Epithelial cell of alveolus of lung (primary cell): Measurements from ENCODE around the gene TRIOBP. TPM values are rescaled to one million over a fixed set of nuclear protein-coding genes. Genes with fewer than 3 reads are reported as not detected.

Experiments
- total RNA-seq: library from RNA; depleted of rRNA; stranded (reverse); fragments of >200 nt; gene quantifications from 2 replicates; pipeline ENCODE4 v1.2.1, GENCODE V29; 2015

Gene TRIOBP
- 56.2 and 98.1 TPM in 2 replicates for total RNA-seq

DNA sequence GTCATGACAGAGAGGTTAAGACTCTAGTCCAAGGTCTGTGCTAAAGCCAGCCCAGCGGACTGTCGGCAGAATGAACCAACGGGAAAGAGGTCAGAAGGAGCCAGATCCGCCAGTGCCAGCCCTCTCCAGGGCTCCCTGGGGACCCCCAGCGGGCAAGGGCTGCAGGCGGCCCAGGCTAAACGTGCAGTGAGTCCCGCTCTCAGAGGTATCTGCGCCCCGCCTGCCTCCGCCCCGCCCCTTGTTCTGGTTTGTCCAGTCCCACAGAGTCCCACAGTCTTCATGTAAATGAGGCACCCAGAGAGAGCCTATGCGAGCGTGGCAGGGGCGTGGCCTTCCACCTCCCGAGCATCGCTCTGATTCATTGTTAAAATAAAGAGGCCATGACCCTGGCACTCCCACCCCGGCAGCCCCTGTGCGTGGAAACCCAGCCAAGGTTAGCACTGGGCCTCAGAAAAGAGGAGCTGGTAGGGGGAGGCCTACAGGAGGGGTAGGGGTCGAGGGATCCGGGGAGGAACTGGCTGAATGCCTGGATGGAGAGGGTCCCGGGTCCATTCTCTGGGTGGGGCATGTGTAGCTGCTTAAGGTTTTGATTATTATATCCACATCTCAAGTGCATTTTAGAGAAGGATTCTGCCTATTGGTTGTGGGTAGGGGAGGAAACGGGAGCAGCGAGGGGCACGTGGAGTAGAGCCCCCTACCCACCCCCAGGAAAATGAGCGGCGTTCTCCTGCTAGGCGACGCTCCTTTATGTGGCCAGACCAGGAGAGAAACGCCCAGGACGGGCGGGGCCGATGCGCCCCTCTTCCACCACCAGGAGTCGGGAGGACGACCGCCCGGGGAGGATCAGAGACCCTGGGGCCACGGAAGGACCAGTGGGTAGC lies at the start of gene TRIOBP:
Gene TRIOBP (plus strand): TSS at position 392 of the 881 bp plus-strand sequence. CDS start 4,318 bp downstream, outside the sequence.

DNA sequence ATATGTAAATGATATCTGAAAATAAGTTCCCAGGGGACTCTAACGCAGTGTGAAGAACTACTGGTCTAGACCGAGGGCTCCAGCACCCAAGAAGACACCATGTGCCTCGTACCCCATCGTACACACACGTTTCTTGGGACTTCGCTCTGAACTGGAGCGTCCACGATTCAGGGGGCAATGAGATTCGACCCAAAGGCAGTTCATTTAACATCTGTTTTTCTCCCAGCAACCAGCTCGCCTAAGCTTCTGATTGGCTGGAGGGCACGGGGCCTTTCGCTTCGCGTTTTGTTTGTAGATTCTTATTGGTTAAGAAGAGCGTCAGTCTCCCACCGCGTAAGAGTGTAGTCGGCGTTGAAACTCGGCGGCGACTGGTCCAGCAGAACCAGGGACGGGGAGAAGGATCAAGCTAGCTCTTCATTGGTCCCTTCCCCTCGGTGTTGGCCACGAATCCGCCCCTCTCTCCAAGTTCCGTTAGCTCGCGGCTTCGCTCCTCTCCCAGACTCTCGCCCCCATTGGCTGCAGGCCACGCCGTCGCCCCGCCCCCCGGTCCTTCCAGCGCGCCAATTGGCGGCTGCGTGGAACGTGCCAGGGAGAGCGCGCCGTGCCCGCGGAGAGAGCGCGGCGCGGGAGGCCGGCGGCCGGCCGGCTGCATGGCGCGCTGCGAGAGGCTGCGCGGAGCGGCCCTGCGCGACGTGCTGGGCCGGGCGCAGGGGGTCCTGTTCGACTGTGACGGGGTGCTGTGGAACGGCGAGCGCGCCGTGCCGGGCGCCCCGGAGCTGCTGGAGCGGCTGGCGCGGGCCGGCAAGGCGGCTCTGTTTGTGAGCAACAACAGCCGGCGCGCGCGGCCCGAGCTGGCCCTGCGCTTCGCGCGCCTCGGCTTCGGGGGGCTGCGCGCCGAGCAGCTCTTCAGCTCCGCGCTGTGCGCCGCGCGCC lies 38.4 kb upstream of the TRIOBP start, which contains the start of gene PDXP:
Gene PDXP (plus strand): TSS at position 591 of the 933 bp plus-strand sequence. CDS start 60 bp downstream, at position 651.

GRCh38 chr22:37674951-37675929 lies 21.6 kb upstream of the TRIOBP start, which contains the start of gene LGALS1:
Gene LGALS1 (plus strand): TSS chr22:37675636. CDS start chr22:37675703, 67 bp downstream.

GRCh38 chr22:37686002-37686982 lies 10.6 kb upstream of the TRIOBP start, which contains the start of gene NOL12:
Gene NOL12 (plus strand): TSS chr22:37686343. CDS start chr22:37686393, 50 bp downstream.

DNA sequence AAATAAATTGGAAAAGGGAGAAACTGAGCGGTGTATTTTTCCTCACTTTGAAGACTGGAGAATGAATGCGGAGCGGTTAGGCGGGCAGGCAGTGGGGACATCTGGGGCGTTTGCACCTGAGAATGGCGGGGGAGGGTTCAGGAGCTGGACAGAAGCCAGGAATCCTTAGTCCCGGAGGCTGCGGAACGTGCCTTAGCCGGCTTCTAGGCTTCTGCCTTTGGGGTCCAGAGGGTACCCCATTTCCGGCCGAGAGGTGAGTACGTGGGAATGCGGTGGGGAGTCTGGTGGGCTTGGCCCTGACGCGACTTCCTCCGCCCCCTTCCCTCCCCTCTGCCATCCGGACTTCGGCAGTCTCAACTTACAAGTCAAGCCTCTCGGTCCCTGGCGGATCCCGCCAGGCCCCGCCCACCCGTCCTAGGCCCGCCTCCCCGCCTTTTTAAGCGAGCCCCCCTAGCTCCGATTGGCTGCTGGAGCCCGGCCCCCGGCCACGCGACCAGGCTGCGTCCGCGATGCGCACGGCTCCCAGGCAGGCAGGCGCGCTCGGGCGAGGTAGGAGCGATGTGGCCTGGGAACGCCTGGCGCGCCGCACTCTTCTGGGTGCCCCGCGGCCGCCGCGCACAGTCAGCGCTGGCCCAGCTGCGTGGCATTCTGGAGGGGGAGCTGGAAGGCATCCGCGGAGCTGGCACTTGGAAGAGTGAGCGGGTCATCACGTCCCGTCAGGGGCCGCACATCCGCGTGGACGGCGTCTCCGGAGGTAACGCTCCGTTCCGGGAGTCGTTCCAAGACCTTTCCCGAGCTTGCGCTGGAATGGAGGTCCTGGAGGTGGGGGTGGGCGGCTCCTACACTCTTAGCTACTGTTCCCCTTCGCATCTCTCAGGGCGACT lies 110.8 kb downstream of the TRIOBP start, which contains the start of gene GCAT:
Gene GCAT (plus strand): TSS at position 525 of the 884 bp plus-strand sequence. CDS start 34 bp downstream, at position 559.

GRCh38 chr22:37823134-37823985 lies 126.5 kb downstream of the TRIOBP start, which contains the start of gene GALR3:
Gene GALR3 (plus strand): TSS chr22:37823382. CDS start chr22:37823407, 25 bp downstream.

Other genes starting within 250 kb of the TRIOBP start
- 1.9 TPM in 1 of 2 replicates, not detected in the other for gene MFNG, start 210.7 kb upstream of the TRIOBP start, total RNA-seq
- 3.4 and 15.0 TPM in 2 replicates for gene CARD10, start 177.6 kb upstream of the TRIOBP start, total RNA-seq
- 58.1 and 61.1 TPM in 2 replicates for gene CDC42EP1, start 136.6 kb upstream of the TRIOBP start, total RNA-seq
- not detected in 2 replicates for gene LGALS2, start 117.0 kb upstream of the TRIOBP start, total RNA-seq
- gene GGA1, start 88.2 kb upstream of the TRIOBP start, total RNA-seq: 29.4 and 35.7 TPM in 2 replicates
- gene SH3BP1, start 57.4 kb upstream of the TRIOBP start, total RNA-seq: 21.2 and 25.3 TPM in 2 replicates
- gene PDXP, start 38.3 kb upstream of the TRIOBP start, total RNA-seq: 18.6 and 24.4 TPM in 2 replicates
- gene LGALS1, start 21.4 kb upstream of the TRIOBP start, total RNA-seq: 5,976 and 9,609 TPM in 2 replicates
- 15.0 and 23.2 TPM in 2 replicates for gene NOL12, start 10.7 kb upstream of the TRIOBP start, total RNA-seq
- gene GCAT, start 110.9 kb downstream of the TRIOBP start, total RNA-seq: 20.2 and 35.9 TPM in 2 replicates
- not detected in 2 replicates for gene GALR3, start 126.3 kb downstream of the TRIOBP start, total RNA-seq
- gene ANKRD54, start 147.3 kb downstream of the TRIOBP start, total RNA-seq: 30.6 and 47.8 TPM in 2 replicates
- 467 and 631 TPM in 2 replicates for gene EIF3L, start 152.4 kb downstream of the TRIOBP start, total RNA-seq
- gene MICALL1, start 209.2 kb downstream of the TRIOBP start, total RNA-seq: 10.7 and 21.2 TPM in 2 replicates